Spleen (tissue), 7 donors: ENCODE measurements around the gene SLC43A1.

Experiments used
- POLR2A ChIP-seq, 3 donors: fragments of 450-650 bp; IDR thresholded peaks; one replicate each; pipeline ENCODE4 v1.5.1; 2017; ENCODE audit warnings: antibody characterized with exemption in 3 of 3, mild to moderate bottlenecking in 1 of 3
- POLR2AphosphoS5 ChIP-seq, 3 donors: sonication (generic); formaldehyde crosslinking; IDR thresholded peaks; one replicate each; pipeline ENCODE4 v1.5.1; 2017; ENCODE audit warnings: antibody characterized with exemption in 3 of 3
- TF ChIP-seq, protein P1 (sequence below), 11 experiments: fragments of 200-600 bp in 7 of 11; fragments of 450-650 bp in 4 of 11; sonication (generic) in 4 of 11; IDR thresholded peaks in 8 of 11; conservative IDR thresholded peaks in 3 of 11; 1 replicate in 7 of 11; 2 replicates in 4 of 11; pipeline versions ENCODE4 v1.4.0 to v1.8.0; 2016 to 2021; ENCODE audit warnings: antibody characterized with exemption in 11 of 11, inconsistent platforms in 4 of 11, mild to moderate bottlenecking in 1 of 11
- donor health status: DM: no; HTN: no; CAD: no; lungs with moderate emphysema.
- donor health status: DM: no; HTN: no; CAD: no.
- donor health status: DM: no; HTN: no; CAD: no.

GRCh38 chr11:57480409-57481137 lies 34.9 kb downstream of the SLC43A1 start:
- TF ChIP-seq, protein P1, sequence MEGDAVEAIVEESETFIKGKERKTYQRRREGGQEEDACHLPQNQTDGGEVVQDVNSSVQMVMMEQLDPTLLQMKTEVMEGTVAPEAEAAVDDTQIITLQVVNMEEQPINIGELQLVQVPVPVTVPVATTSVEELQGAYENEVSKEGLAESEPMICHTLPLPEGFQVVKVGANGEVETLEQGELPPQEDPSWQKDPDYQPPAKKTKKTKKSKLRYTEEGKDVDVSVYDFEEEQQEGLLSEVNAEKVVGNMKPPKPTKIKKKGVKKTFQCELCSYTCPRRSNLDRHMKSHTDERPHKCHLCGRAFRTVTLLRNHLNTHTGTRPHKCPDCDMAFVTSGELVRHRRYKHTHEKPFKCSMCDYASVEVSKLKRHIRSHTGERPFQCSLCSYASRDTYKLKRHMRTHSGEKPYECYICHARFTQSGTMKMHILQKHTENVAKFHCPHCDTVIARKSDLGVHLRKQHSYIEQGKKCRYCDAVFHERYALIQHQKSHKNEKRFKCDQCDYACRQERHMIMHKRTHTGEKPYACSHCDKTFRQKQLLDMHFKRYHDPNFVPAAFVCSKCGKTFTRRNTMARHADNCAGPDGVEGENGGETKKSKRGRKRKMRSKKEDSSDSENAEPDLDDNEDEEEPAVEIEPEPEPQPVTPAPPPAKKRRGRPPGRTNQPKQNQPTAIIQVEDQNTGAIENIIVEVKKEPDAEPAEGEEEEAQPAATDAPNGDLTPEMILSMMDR (IDR thresholded peaks at IDR 0.05 in 8 of 11, conservative IDR thresholded peaks at IDR 0.05 in 3 of 11): peak in 10 of 11 experiments; percentile 25 to 81 (median 63)
- TF ChIP-seq POLR2AphosphoS5 (IDR thresholded peaks at IDR 0.05): no peak
- TF ChIP-seq POLR2A (IDR thresholded peaks at IDR 0.05): no peak
